ENCODE measurements around the gene TSPAN15.

DNA sequence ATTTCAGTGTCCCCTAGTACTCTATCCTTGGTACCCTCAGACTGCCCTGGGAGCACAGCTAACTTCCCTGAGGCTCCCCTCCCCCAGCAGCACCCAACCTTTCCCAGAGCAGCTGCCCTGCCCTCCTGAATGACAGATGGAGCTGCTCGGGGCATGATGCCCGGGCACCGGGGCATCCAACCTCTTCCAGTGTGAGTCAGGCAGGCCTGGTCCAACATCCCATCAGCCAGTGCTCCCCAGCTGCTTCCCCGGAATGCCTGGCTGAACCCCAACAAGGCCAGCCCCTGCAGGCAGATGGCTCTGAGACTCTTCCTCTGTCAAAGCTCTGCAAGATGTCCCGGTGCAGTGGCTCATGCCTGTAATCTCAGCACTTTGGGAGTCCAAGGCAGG lies 11.9 kb upstream of the TSPAN15 start:
- TF ChIP-seq CTCF (IDR thresholded peaks at IDR 0.05; ENCODE audit: borderline replicate concordance, extremely low read depth, low read length, poor library complexity, severe bottlenecking) (no peak), EZH2 (IDR thresholded peaks at IDR 0.05; ENCODE audit: borderline replicate concordance, low read depth, low read length, severe bottlenecking) (no peak)

All from DND-41 (cell line).